Common myeloid progenitor, CD34-positive (primary cell): ENCODE results near the gene SCAPER.

Experiments used
- CTCF ChIA-PET: fragments of 350-600 bp; sonication (Branson Sonifier 250); formaldehyde crosslinking; loops from one replicate; lab custom pipeline; 2021; ENCODE audit warnings: antibody characterized with exemption; lab: Charles Lee
- POLR2A ChIA-PET: fragments of 350-600 bp; sonication (Branson Sonifier 250); formaldehyde crosslinking; loops from one replicate; lab custom pipeline; 2021; ENCODE audit warnings: antibody characterized with exemption; lab: Charles Lee
- DNase-seq, 3 donors: peaks; one replicate each; pipeline versions ENCODE4 v3.0.0 to v3.0.0-alpha.2; 2013
- H3K27ac ChIP-seq, 2 experiments: 1 replicate in 1 of 2; 2 replicates in 1 of 2; pipeline ENCODE4 v1.7.0; 2013; ENCODE audit warnings: inconsistent platforms in 2 of 2, low read length in 2 of 2, mild to moderate bottlenecking in 2 of 2, low read depth in 1 of 2, moderate library complexity in 1 of 2; ENCODE audit not compliant: severe bottlenecking in 2 of 2, insufficient read depth in 1 of 2, poor library complexity in 1 of 2
- H3K27me3 ChIP-seq, 5 experiments: replicated peaks in 2 of 5; 1 replicate in 3 of 5; 2 replicates in 2 of 5; pipeline versions ENCODE4 v1.6.1 to v1.7.0; 2013; ENCODE audit warnings: low read length in 4 of 5, mild to moderate bottlenecking in 2 of 5, moderate library complexity in 2 of 5, inconsistent platforms in 1 of 5; ENCODE audit not compliant: insufficient read depth in 5 of 5, control insufficient read depth in 4 of 5
- H3K36me3 ChIP-seq, 4 experiments: 1 replicate in 2 of 4; 2 replicates in 2 of 4; pipeline versions ENCODE4 v1.6.1 to v1.7.0; 2013; ENCODE audit warnings: low read length in 3 of 4, control low read depth in 1 of 4, mild to moderate bottlenecking in 1 of 4; ENCODE audit not compliant: control insufficient read depth in 4 of 4, insufficient read depth in 4 of 4
- H3K4me1 ChIP-seq, 4 experiments: 1 replicate in 3 of 4; 2 replicates in 1 of 4; pipeline versions ENCODE4 v1.6.1 to v1.7.1; 2013; ENCODE audit warnings: low read length in 3 of 4, mild to moderate bottlenecking in 3 of 4, control low read depth in 1 of 4, inconsistent platforms in 1 of 4, moderate library complexity in 1 of 4; ENCODE audit not compliant: control insufficient read depth in 4 of 4, insufficient read depth in 4 of 4; ENCODE audit errors: control extremely low read depth in 1 of 4
- H3K4me3 ChIP-seq, 7 experiments: 1 replicate in 4 of 7; 2 replicates in 3 of 7; pipeline versions ENCODE4 v1.5.1 to v1.7.0; 2013; ENCODE audit warnings: mild to moderate bottlenecking in 7 of 7, low read length in 6 of 7, moderate library complexity in 6 of 7, inconsistent platforms in 2 of 7, low read depth in 2 of 7, control low read depth in 1 of 7; ENCODE audit not compliant: insufficient read depth in 4 of 7, control insufficient read depth in 1 of 7; ENCODE audit errors: extremely low read depth in 1 of 7
- H3K9me3 ChIP-seq, 5 experiments: 1 replicate in 4 of 5; 2 replicates in 1 of 5; pipeline versions ENCODE4 v1.6.1 to v1.7.1; 2013; ENCODE audit warnings: low read length in 4 of 5, mild to moderate bottlenecking in 2 of 5, inconsistent platforms in 1 of 5, low read depth in 1 of 5, moderate library complexity in 1 of 5; ENCODE audit not compliant: control insufficient read depth in 4 of 5, insufficient read depth in 2 of 5; ENCODE audit errors: control extremely low read depth in 1 of 5
- WGBS: methylation state at CpG from one replicate; pipeline ENCODE4 v1.1.5; 2013; ENCODE audit not compliant: insufficient coverage; 5-methylcytosine and 5-hydroxymethylcytosine counted together

The SCAPER gene

DNA sequence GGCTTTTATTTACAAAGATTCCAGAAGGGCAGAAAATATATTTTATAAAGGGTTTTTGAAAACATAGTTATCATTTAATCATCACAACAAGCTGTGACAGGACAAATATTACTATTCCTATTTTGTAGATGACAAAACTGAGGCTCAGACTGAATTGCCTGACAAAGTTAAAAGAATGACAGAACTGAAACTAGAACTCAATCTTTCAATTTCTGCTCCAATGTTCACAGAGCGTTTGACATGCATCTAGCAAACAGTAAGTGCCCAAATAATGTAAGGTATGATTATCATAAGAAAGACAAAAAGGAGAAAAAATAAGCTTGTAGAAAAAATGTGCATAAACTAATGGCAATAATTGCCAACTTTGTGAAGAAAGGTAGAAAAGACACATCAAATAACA lies 61.9 kb downstream of the SCAPER start:
- no CpG with 5 or more reads among the region's 1 CpG for WGBS
- DNase-seq, result no peak
- ChIA-PET CTCF (interaction anchor here (1.4 kb wide), 1 partner anchor 610 kb away, joined by 3 read pairs; no protein-coding TSS in a partner anchor), POLR2A (no interaction called here)
- Histone ChIP-seq H3K27me3 (no peaks in the 10 kb centered on the region), H3K4me1 (no peaks in the 10 kb centered on the region), H3K36me3 (peaks cover 0 to 3% (median 0%) of the 10 kb centered on the region in 4 experiments), H3K27ac (no peak overlapping the region), H3K9me3 (no peaks in the 10 kb centered on the region), H3K4me3 (no peak overlapping the region)

DNA sequence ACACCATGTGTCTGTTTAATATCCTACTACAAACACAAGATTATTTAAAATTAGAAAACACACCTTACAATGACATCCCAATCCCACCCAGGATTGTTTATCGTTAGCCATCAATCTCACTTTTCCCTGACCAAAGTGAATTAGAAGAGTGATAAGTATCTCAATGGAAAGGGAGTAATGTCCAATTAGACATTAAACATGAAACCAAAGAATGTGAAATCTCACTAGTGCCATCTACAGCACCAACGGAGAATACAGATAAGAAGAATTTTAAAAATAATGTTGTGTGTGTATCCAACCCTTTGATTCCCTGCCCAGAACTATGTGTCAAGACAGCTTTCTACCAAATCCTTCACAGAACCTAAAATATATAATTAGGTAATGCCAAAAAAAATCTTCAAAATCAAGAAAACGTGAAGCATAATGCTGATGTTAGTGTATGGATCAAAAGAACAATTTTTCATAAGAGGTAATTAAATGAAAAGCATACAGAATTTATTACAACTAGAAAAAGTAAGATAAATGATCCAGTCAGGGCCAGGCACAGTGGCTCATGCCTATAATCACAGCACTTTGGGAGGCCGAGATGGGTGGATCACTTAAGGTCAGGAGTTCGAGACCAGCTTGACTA lies 64.2 kb downstream of the SCAPER start:
- WGBS, result 100% methylated on average over 1 of the region's 5 CpGs
- Histone ChIP-seq H3K4me3 (no peak overlapping the region), H3K4me1 (no peaks in the 10 kb centered on the region), H3K27me3 (no peaks in the 10 kb centered on the region), H3K27ac (no peak overlapping the region), H3K9me3 (no peaks in the 10 kb centered on the region), H3K36me3 (peaks cover 0 to 3% (median 0%) of the 10 kb centered on the region in 4 experiments)
- ChIA-PET POLR2A (no interaction called here), CTCF (interaction anchor here (0.6 kb wide), 1 partner anchor 604 kb away, joined by 3 read pairs; no protein-coding TSS in a partner anchor)
- peak; percentile 4 to 38 (median 37) for DNase-seq

DNA sequence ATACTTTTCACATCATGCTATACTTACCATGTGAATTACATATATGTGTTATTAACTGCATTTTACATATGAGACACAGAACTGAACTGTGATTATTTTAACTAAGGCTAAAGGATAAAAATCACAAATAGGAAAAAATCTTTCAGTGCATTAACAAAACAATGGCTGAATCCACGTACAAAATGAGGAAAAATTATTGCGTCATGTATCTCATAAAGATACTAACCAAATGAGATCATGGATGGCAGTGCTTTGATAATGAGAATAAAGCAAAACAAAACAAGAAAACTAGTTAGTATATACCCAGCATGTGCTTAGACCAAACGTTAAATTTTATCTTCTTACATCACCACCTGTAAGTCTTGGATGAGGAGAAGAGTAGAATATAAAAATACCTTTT lies 66.0 kb downstream of the SCAPER start:
- ChIA-PET CTCF (no interaction called here), POLR2A (no interaction called here)
- no CpG with 5 or more reads among the region's 3 CpGs for WGBS
- no peaks in the 10 kb centered on the region for H3K4me1 ChIP-seq
- no peak overlapping the region for H3K4me3 ChIP-seq
- H3K27me3 ChIP-seq, result no peaks in the 10 kb centered on the region
- no peak for DNase-seq
- H3K9me3 ChIP-seq, result peaks cover 0 to 4% (median 0%) of the 10 kb centered on the region in 5 experiments
- no peak overlapping the region for H3K27ac ChIP-seq
- H3K36me3 ChIP-seq, result peaks cover 0 to 3% (median 0%) of the 10 kb centered on the region in 4 experiments

DNA sequence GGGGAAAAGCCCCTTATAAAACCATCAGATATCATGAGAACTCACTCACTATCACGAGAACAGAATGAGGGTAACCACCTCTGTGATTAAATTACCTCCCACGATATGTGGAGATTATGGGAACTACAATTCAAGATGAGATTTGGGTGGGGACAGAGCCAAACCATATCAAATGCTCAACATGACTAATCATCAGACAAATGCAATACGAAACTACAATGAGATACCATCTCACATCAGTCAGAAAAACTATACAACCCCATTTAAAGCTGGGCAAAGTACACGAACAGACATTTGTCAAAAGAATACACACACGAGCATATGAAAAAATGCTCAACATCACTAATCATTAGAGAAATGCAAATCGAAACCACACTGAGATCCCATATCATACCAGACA lies 67.7 kb downstream of the SCAPER start:
- CTCF ChIA-PET, result no interaction called here

DNA sequence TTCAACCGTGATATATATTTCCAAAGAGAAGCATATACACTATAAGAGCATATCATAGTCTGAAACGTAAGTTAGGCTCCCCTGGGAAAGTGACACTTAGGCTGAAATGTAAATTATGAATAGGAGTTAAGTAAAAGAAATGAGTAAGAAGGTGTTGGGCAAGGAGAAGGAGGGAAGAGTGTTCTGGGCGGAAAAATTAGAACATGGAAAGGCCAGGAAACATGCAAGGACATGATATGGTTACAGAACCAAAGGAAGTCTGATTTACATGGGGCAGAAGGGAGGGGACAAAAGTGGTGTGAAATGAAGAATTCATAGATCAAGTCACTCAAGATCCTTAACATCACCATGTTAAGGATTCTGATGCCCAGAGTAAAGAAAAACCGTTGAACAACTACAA lies 75.2 kb downstream of the SCAPER start:
- Histone ChIP-seq H3K4me3 (no peak overlapping the region), H3K4me1 (no peaks in the 10 kb centered on the region), H3K27ac (no peak overlapping the region), H3K36me3 (peaks cover 0 to 9% (median 6%) of the 10 kb centered on the region in 4 experiments), H3K27me3 (no peaks in the 10 kb centered on the region), H3K9me3 (peaks cover 0 to 16% (median 5%) of the 10 kb centered on the region in 5 experiments)
- DNase-seq, result no peak
- WGBS, result 92% methylated on average over 2 of the region's 4 CpGs
- ChIA-PET CTCF (no interaction called here), POLR2A (no interaction called here)

More for the DNA sequence above, 67.7 kb downstream of the SCAPER start:
- Histone ChIP-seq H3K36me3 (peaks cover 0 to 3% (median 3%) of the 10 kb centered on the region in 4 experiments), H3K27me3 (no peaks in the 10 kb centered on the region), H3K4me1 (no peaks in the 10 kb centered on the region), H3K4me3 (no peak overlapping the region), H3K9me3 (peaks cover 0 to 13% (median 5%) of the 10 kb centered on the region in 5 experiments), H3K27ac (no peak overlapping the region)
- 95% methylated on average over 3 of the region's 6 CpGs for WGBS
- POLR2A ChIA-PET, result no interaction called here
- peak in 1 of 3 donors; percentile 9 for DNase-seq

DNA sequence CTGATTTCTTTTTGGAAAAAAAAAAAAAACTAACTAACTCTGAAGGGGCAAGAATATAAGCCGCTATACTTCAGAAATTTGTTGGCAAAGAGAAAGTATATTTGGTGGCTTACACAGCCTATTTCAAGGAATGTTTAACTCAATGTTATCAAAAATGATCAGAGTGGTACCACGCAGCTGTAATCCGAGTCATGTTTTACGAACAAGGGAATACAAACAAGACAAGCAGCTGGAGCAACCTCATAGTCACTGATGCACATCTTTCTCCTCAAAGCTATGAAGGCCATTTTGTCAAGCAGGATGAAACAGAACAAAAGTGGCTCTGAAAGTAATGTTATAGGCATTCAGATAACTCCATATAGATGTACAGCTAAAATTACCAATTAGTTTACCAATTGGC lies 81.2 kb downstream of the SCAPER start:
- 100% methylated on average over 4 of the region's 4 CpGs for whole genome bisulfite sequencing
- CTCF ChIA-PET, result no interaction called here

DNA sequence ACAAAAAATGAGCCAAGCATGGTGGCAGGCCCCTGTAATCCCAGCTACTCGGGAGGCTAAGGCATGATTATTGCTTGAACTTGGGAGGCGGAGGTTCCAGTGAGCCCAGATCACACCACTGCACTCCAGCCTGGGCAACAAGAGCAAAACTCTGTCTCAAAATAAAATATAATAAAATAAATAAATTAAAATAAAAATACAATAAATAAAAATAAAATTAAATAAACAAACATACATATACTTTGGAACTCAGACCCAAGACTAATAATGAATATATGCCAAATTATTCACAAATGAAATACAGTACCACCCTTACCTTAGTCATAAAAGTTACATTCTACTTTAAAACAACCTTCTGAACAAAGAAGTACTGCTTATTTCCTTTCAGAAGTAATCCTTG lies 81.8 kb downstream of the SCAPER start:
- ChIA-PET POLR2A (no interaction called here), CTCF (no interaction called here)
- Histone ChIP-seq H3K4me1 (no peaks in the 10 kb centered on the region), H3K27ac (no peak overlapping the region), H3K27me3 (no peaks in the 10 kb centered on the region), H3K4me3 (no peak overlapping the region), H3K36me3 (peaks cover 0 to 3% (median under 1%) of the 10 kb centered on the region in 4 experiments), H3K9me3 (peaks cover 0 to 5% (median 3%) of the 10 kb centered on the region in 5 experiments)
- no CpG with 5 or more reads among the region's 2 CpGs for WGBS
- no peak for DNase-seq

More for the DNA sequence above, 81.2 kb downstream of the SCAPER start:
- no peak overlapping the region for H3K4me3 ChIP-seq
- peaks cover 0 to 3% (median 2%) of the 10 kb centered on the region in 5 experiments for H3K9me3 ChIP-seq
- POLR2A ChIA-PET, result no interaction called here
- no peak for DNase-seq
- no peaks in the 10 kb centered on the region for H3K27me3 ChIP-seq
- H3K4me1 ChIP-seq, result no peaks in the 10 kb centered on the region
- H3K27ac ChIP-seq, result no peak overlapping the region
- H3K36me3 ChIP-seq, result peaks cover 0 to 4% (median under 1%) of the 10 kb centered on the region in 4 experiments
